Measurements from ENCODE around the gene ARMC9. TPM values are rescaled to one million over a fixed set of nuclear protein-coding genes. Genes with fewer than 3 reads are reported as not detected.

ARMC9 gene
- total and polyA plus RNA-seq, 2 of the 13 experiments (the other 11 are each of a cell fraction or from before 2014, with no cell fraction given): 9.1 to 12.8 TPM

DNA sequence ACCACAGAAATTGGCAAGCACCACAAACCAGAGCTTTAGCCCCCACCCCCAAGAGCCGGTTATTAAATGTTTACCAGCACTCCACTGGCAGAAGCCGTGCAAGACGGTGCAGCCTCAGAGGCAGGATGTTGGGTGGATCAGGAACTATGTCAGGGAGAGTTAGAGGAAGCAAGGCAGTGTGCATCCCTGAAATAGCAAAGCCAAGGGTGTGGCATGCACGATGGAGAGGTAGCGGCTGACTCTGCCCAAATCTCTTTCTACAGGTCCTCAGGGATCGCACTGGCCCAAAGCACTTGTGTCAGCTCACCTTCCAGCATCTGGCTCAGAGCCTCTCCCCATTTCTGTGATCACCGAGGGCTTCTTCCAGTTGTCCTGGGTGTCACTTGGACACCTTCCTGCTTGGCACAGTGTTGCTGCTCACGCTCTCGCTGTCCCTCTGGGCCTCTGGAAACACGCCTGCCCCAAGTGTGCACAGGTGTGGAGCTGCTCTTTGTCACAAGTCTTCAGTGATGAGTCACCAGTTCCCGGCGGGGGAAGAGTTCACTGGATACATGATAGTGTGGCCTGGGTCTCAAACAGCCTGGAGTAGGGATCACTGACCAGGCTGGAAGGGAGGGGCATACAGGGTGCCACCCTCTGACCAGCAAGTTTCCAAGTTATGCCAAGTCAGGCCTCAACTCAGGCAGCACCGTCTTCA is 179.7 kb downstream of the ARMC9 start (continued):
- TF ChIP-seq ARID5B (CRISPR knock-in tag; IDR thresholded peaks at IDR 0.05): peak; percentile 29; the same call in 1 of the 2 replicates
- no peak; the same call in 1 of the 2 replicates for TF ChIP-seq NFE2L1 (CRISPR knock-in tag; IDR thresholded peaks at IDR 0.05; ENCODE audit: borderline replicate concordance)
- TF ChIP-seq FOXP4 (CRISPR knock-in tag; IDR thresholded peaks at IDR 0.05): 0 out of 2 replicates have a peak, but pooled peaks have one; percentile 20
- no peak for TF ChIP-seq POLR2A (IDR thresholded peaks at IDR 0.05; ENCODE audit: insufficient read depth in 1 of 2, low read depth in 2 of 2, low read length in 2 of 2)
- no peak; the same call in 1 of the 2 replicates for TF ChIP-seq HNF4G (IDR thresholded peaks at IDR 0.05; ENCODE audit: borderline replicate concordance, low read depth, low read length)
- 0 out of 2 replicates have a peak, but pooled peaks have one; percentile 16 for TF ChIP-seq HNF4G (CRISPR knock-in tag; IDR thresholded peaks at IDR 0.05; ENCODE audit: borderline replicate concordance, low read depth)
- no peak for TF ChIP-seq SOX13 (IDR thresholded peaks at IDR 0.05)
- no peak; a peak in 1 of 4 replicates for TF ChIP-seq SOX13 (CRISPR knock-in tag; conservative IDR thresholded peaks at IDR 0.05 in 1 of 2, IDR thresholded peaks at IDR 0.05 in 1 of 2)
- TF ChIP-seq ZNF501 (CRISPR knock-in tag; IDR thresholded peaks at IDR 0.05): no peak
- TF ChIP-seq KLF11 (CRISPR knock-in tag; IDR thresholded peaks at IDR 0.05): no peak
- TF ChIP-seq RFX1 (IDR thresholded peaks at IDR 0.05): no peak
- TF ChIP-seq RARA (CRISPR knock-in tag; IDR thresholded peaks at IDR 0.05): peak; percentile 56
- TF ChIP-seq GFI1 (CRISPR knock-in tag; IDR thresholded peaks at IDR 0.05; ENCODE audit: borderline replicate concordance): no peak
- TF ChIP-seq RFX5 (IDR thresholded peaks at IDR 0.05; ENCODE audit: low read depth, low read length): peak; percentile 25; the same call in 1 of the 2 replicates
- 0 out of 2 replicates have a peak, but pooled peaks have one; percentile 25 for TF ChIP-seq ZNF441 (CRISPR knock-in tag; IDR thresholded peaks at IDR 0.05; ENCODE audit: borderline replicate concordance)
- no peak for TF ChIP-seq KLF6 (CRISPR knock-in tag; IDR thresholded peaks at IDR 0.05)
- peak; percentile 73; the same call in 1 of the 2 replicates for TF ChIP-seq BHLHE40 (IDR thresholded peaks at IDR 0.05; ENCODE audit: low read length)
- TF ChIP-seq, protein P1, sequence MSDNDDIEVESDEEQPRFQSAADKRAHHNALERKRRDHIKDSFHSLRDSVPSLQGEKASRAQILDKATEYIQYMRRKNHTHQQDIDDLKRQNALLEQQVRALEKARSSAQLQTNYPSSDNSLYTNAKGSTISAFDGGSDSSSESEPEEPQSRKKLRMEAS (IDR thresholded peaks at IDR 0.05): peak; percentile 51; the same call in 1 of the 2 replicates
- no peak for TF ChIP-seq ZBTB4 (CRISPR knock-in tag; IDR thresholded peaks at IDR 0.05; ENCODE audit: borderline replicate concordance)
- peak; percentile 50; the same call in 1 of the 2 replicates for TF ChIP-seq SAP130 (CRISPR knock-in tag; IDR thresholded peaks at IDR 0.05; ENCODE audit: low read depth)
- peak; percentile 98 for TF ChIP-seq FOSL2 (CRISPR knock-in tag; IDR thresholded peaks at IDR 0.05)
- TF ChIP-seq BRD4 (CRISPR knock-in tag; IDR thresholded peaks at IDR 0.05): no peak

Data from HepG2 (cell line).